BJ (cell line): ENCODE measurements around the gene EOGT. TPM values are rescaled to one million over a fixed set of nuclear protein-coding genes. Genes with fewer than 3 reads are reported as not detected.
A peak's percentile ranks its signal among the peaks of the same experiment; 100 is the strongest.

Source experiments
- CTCF ChIA-PET: fragments of 350-600 bp; formaldehyde crosslinking; extraction: SDS; loops from one replicate; lab custom pipeline; 2021; ENCODE audit warnings: antibody characterized with exemption, inconsistent platforms; lab: Yijun Ruan, JAX
- POLR2A ChIA-PET: fragments of 300-600 bp; sonication (Branson Sonifier 250); formaldehyde crosslinking; extraction: SDS; loops from one replicate; lab custom pipeline; 2021; ENCODE audit warnings: antibody characterized with exemption; lab: Charles Lee
- DNase-seq: peaks from one replicate; pipeline ENCODE4 v3.0.0-alpha.2; 2011; ENCODE audit warnings: low read depth
- H3K27me3 ChIP-seq: 2 replicates; pipeline ENCODE4 v1.6.0; 2011; ENCODE audit warnings: low read length; ENCODE audit not compliant: control insufficient read depth, insufficient read depth
- H3K36me3 ChIP-seq: 2 replicates; pipeline ENCODE4 v1.5.1; 2011; ENCODE audit warnings: low read length; ENCODE audit not compliant: control insufficient read depth, insufficient read depth
- H3K4me3 ChIP-seq: 2 replicates; pipeline ENCODE4 v1.5.1; 2011; ENCODE audit warnings: low read depth, mild to moderate bottlenecking, control low read depth, low read length
- polyA plus RNA-seq: library from polyadenylated mRNA; depleted of rRNA; stranded (reverse); fragments of >200 nt; gene quantifications from 2 replicates; pipeline ENCODE4 v1.2.3, GENCODE V29; 2011; rRNA removed
- small RNA-seq: library from RNA; depleted of rRNA; stranded (forward); fragments of <200 nt; gene quantifications from one replicate; pipeline ENCODE3, GENCODE V24; 2012; ENCODE audit warnings: low replicate concordance, low read depth; ENCODE audit not compliant: insufficient read length
- TF ChIP-seq, protein P1 (sequence below): IDR thresholded peaks from 2 replicates; pipeline ENCODE4 v1.5.1; 2011; ENCODE audit warnings: low read depth, mild to moderate bottlenecking, control low read depth, inconsistent platforms, low read length, moderate library complexity; ENCODE audit not compliant: insufficient read depth

EOGT gene
- polyA plus RNA-seq, 1 experiment = 18.9 TPM

DNA sequence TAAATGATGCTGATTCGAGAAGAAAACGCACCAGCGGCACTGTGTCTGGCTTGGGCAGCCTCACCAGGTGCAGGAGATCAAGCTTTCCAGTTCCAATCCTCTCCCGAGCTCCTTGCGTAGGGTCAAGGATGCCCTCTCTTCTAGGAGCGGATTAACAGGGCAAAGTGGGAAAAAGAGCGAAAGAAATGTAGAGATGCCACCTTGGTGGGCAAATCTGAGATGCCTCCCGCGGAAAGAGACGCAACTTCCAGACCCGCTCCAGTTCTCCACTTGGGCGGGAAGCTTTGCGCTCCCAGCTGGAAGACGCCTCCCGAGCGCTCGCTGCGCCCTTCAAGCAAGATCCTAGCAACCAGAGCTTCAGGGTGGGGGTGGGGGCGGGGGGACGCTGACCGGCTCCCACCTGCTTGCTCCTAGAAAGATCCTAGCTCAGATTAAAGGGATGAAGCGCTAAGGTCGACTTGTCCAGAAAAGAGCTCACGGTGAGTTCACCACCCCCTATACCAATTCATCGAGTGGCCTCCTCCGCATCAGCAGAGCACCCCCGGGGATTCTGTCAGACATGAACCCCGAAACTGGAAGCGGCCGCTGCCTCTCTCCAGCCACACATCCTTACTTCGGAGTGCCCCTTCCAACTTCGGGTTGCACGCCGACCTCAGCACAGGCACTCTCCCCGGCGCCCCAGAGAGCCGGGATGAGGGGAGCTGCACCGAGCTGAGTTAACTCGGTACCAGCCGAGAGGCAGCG, 81.9 kb downstream of the EOGT start:
- H3K4me3 ChIP-seq = no peak overlapping the region
- TF ChIP-seq, protein P1, sequence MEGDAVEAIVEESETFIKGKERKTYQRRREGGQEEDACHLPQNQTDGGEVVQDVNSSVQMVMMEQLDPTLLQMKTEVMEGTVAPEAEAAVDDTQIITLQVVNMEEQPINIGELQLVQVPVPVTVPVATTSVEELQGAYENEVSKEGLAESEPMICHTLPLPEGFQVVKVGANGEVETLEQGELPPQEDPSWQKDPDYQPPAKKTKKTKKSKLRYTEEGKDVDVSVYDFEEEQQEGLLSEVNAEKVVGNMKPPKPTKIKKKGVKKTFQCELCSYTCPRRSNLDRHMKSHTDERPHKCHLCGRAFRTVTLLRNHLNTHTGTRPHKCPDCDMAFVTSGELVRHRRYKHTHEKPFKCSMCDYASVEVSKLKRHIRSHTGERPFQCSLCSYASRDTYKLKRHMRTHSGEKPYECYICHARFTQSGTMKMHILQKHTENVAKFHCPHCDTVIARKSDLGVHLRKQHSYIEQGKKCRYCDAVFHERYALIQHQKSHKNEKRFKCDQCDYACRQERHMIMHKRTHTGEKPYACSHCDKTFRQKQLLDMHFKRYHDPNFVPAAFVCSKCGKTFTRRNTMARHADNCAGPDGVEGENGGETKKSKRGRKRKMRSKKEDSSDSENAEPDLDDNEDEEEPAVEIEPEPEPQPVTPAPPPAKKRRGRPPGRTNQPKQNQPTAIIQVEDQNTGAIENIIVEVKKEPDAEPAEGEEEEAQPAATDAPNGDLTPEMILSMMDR = no peak
- ChIA-PET POLR2A (interaction anchor here (0.7 kb wide), 1 partner anchor 319 kb away, joined by 4 read pairs; no protein-coding TSS in a partner anchor), CTCF (interaction anchor here (1.1 kb wide), 1 partner anchor 343 kb away, joined by 3 read pairs; no protein-coding TSS in a partner anchor)
- no peak for DNase-seq
- H3K27me3 ChIP-seq = peaks cover 20% of the 10 kb centered on the region
- H3K36me3 ChIP-seq = no peaks in the 10 kb centered on the region

Small RNA genes within 50 kb of the gene (small RNA-seq; reads per million reads assigned to genes)
- 2.7 reads per million, percentile 32 among the genes with 10 or more reads in this experiment for gene MIR3136

Other genes with a start within 250 kb of the EOGT start
- gene TAFA4, start 81.1 kb downstream of the EOGT start, polyA plus RNA-seq = not detected in 2 replicates
- gene TMF1, start 38.6 kb upstream of the EOGT start, polyA plus RNA-seq = 7.7 and 14.3 TPM in 2 replicates
- gene UBA3, start 66.7 kb upstream of the EOGT start, polyA plus RNA-seq = 36.6 and 71.8 TPM in 2 replicates
- gene ARL6IP5, start 71.3 kb upstream of the EOGT start, polyA plus RNA-seq = 129 TPM in 2 replicates
- gene LMOD3, start 108.9 kb upstream of the EOGT start, polyA plus RNA-seq = not detected in 2 replicates